Measurements from ENCODE around the gene TMUB1. TPM values are rescaled to one million over a fixed set of nuclear protein-coding genes. Genes with fewer than 3 reads are reported as not detected.

TMUB1 gene, protein sequence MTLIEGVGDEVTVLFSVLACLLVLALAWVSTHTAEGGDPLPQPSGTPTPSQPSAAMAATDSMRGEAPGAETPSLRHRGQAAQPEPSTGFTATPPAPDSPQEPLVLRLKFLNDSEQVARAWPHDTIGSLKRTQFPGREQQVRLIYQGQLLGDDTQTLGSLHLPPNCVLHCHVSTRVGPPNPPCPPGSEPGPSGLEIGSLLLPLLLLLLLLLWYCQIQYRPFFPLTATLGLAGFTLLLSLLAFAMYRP
- total RNA-seq, result 14.7 and 22.9 TPM in 2 replicates

DNA sequence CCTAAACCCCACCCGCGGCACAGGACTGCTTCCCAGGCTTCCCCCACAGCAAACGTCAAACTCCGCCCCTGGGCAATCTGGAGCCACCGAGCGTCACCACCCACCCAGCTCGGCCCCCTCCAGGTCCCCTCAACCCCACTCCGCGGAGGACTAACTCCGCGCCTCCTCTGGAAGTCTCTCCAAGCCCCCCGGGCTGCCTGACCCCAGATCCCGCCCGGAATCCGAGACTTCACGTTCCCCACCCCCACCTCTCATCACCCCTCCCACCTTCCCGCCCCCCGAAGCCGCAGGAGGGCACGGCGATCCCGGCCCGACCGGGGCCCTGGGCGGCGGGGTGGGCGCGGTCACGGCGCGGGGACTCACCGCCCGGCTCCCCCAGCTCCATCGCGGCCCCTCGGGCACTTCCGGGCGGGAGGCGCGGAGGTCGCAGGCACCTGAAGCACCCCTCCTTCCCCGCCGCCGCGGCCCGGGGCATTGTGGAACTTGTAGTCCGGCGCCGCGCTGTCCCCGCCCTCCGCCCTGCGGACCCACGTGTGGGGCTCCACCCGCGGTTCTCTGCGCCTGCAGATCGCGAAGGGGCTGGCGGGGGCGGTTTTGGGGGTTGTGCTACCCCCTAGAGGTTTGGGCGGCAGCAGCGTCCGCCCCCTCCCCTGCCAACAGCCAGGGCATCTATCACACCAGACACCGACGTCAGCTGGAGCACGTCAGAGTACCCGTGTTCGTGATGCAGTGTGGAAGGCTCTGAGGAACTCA lies at the start of gene TMUB1:
Gene TMUB1 (minus strand): TSS at position 423 of the 753 bp plus-strand sequence. CDS start 930 bp downstream, outside the sequence.

DNA sequence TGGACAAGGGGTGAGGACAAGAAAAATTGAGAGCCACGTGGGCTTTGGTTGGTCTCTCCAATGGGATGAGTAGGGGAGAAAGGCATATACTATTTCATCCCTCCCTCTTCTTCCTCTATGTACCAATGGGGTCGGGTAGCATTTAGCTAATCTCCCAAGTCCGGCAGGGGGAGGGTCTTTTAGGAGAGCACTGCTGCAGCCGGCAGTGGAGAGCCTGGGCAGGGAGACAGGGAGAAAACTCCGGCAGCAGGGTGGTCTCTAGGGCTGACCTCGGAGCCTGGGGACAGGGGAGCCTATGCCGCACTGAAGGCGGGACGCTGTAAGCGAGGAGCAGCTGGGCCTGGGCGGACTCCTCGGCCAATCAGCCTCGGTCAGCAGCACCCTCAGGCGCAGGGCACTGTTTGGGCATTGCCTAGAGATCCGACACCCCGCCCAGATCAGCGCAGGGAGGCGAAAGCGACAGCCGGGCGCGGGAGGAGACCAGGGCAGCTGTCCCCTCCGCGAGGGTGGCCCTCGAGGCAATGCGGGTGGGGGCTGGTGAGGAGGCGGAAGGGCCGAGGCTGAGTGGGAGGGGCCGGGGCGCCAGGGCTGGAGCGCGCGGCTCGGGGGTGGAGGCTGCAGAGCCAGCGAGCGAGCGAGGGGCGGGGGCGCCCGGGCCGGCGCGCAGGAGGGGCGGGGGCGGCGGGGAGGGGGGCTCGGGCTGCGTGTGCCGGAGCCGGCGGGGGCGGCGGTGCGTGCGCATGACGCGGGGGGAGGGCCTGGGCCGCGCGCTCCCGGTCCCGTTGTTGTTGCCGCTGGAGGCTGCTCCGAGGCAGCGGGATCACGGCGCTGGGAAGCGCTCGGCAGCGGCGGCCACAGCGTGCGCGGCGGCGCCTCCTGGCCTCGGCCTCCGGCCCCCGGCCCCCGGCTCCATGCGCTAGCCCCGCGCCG lies 2.7 kb upstream of the TMUB1 start, which contains the start of gene AGAP3:
Gene AGAP3 (plus strand): TSS at position 785 of the 930 bp plus-strand sequence. CDS start 267 bp downstream, outside the sequence.

DNA sequence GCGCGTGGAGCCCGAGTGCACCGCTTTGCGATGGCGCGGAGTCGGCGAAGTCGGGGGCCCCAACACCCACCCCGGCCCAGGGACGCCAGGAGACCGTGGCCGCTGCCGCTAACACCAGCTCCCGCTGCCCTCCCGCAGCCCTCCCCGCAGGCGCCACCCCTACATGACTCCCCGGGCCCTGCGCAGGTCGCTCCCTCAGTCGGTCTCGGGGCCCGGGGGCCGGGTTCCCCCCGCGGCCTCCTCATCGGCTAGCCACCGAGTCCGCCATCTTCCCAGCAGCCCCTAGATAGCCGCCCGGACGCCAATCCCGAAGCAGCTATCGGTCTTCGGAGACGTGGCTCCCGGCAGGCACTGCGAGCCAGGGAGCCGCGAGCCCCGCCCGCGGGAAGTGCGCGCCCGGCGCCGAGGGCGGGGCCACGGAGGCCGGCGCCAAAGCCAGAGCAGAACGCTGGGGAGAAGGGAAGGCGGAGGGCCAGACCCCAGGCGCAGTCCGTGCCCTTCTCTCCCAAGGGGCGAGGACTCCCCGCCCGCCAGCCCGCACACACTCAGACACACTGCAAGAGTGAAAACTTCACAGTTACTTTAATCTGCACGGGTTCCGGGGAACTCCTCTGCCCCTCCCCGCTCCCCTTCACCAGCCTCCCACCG lies 2.6 kb downstream of the TMUB1 start, which contains the start of gene FASTK:
Gene FASTK (minus strand): TSS at position 288 of the 648 bp plus-strand sequence. CDS start 43 bp downstream, at position 245.

DNA sequence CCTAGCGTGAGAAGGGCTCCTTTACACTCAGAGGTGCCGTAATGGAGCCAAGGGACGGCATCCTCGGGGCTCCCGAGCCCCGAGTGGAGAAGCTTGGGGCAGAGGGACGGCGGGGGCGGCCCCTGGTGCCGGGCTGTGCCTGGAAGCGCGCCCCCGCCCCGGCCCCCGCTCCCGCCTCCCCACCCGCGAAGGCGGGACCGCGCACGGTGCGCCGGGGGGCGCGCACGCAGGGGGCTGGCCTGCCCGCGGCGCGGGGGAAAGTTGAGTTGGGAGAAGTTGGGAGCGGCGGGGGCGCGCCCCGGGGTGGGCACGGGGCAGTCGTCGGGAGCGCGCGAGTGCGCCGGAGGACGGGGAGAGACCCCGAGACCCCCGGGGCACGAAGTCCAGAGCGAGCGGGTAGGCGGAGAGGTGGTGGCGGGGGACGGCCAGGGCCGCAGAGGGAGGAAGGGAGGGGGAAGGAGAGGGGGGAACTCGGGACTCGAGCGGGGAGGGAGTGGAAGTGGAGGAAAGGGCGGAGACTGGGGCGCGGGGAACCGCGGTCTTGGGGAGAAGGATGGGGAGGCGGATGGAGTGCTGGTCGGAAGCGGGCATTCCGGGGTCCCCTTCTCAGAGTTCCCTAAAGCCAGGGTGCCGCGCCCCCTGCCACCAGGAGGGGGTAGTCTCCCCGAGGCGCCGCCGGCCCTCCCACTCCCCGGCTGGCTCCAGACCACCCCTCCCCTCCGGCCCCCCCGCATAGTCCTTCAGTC lies 23.8 kb downstream of the TMUB1 start, which contains the start of gene SLC4A2:
Gene SLC4A2 (plus strand): TSS at position 223 of the 746 bp plus-strand sequence. CDS start 2,399 bp downstream, outside the sequence.

DNA sequence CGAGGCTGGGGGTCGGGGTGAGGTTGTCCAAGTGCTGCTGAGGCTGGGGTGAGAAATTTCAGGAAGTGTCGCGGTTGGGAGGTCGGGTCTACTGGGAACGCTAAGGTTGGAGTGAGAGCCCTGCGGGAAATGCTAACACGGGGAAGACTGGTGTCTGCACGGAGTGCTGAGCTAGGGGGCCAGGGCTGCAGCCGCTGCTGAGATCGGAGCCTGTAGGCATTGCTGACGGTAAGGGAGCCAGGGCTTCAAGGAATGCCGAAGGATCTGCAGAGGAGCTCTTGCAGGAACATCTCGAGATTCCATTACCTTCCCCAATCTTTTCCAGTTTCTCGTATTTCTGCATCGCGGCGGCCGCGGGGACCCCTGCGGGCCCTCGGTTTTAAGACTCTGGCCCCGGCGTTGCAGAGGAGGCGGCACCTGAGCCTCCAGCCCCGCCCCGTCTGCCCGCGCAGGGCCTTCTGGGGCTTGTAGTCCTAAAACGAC lies 25.7 kb downstream of the TMUB1 start, which contains the start of gene CDK5:
Gene CDK5 (minus strand): TSS at position 392 of the 483 bp plus-strand sequence. CDS start 49 bp downstream, at position 343.

DNA sequence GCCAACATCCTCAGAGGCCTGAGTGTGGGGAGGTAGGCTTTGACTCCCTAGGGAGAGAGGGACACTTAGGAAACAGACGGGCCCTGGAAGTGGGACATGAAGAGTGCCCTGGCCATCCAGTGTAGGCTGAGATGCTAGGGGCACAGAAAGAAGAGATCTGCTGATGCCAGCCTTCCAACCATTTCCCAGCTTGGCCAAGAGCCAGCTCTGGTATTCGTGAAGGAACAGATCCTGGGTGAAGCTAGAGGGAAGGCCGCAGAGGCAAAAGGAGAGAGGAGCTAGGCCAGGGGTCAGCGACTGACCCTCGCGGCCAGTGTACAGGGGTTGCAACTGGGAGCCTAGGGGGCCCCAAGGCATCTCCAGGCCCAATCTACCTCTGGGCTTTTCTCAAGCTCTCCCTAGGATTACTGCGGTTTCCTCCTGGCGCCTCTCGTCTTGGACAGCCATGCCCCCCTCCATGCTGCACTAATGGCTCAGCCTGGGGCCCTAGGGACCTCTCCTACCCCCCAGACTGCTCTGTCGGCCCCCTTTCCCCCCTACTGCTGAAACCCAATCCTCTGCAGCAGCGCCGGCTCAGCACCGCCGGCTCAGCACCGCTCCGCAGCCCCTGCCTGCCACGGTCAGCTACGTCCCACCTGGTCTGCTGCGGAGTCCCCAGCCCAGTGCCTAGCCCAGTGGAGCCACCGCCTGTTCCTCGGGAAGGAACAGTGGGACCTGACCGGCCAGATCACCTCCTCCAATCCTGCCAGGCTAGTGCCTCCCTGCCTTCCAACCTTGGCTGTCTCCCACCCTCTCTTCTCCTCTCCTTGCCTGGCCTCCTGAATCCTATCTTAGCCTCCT lies 35.1 kb downstream of the TMUB1 start, which contains the start of gene ASIC3:
Gene ASIC3 (plus strand): TSS at position 556 of the 840 bp plus-strand sequence. CDS start 355 bp downstream, outside the sequence.

Other genes starting within 250 kb of the TMUB1 start
- 0.34 TPM in 1 of 2 replicates, not detected in the other for gene AOC1, start 231.0 kb downstream of the TMUB1 start, total RNA-seq
- under 0.01 and 0.14 TPM in 2 replicates for gene KCNH2, start 105.2 kb downstream of the TMUB1 start, total RNA-seq
- gene NOS3, start 92.5 kb downstream of the TMUB1 start, total RNA-seq, result 0.14 and 0.34 TPM in 2 replicates
- gene ATG9B, start 59.0 kb downstream of the TMUB1 start, total RNA-seq, result 1.00 and 1.7 TPM in 2 replicates
- gene ABCB8, start 55.0 kb downstream of the TMUB1 start, total RNA-seq, result 19.5 and 24.8 TPM in 2 replicates
- gene ASIC3, start 35.0 kb downstream of the TMUB1 start, total RNA-seq, result 0.28 and 0.34 TPM in 2 replicates
- gene CDK5, start 25.6 kb downstream of the TMUB1 start, total RNA-seq, result 8.9 and 17.7 TPM in 2 replicates
- 46.8 and 80.0 TPM in 2 replicates for gene SLC4A2, start 23.9 kb downstream of the TMUB1 start, total RNA-seq
- 50.6 and 58.6 TPM in 2 replicates for gene FASTK, start 2.7 kb downstream of the TMUB1 start, total RNA-seq
- 57.8 and 138 TPM in 2 replicates for gene AGAP3, start 3.0 kb upstream of the TMUB1 start, total RNA-seq
- gene GBX1, start 84.2 kb upstream of the TMUB1 start, total RNA-seq, result not detected in 2 replicates
- gene ASB10, start 103.8 kb upstream of the TMUB1 start, total RNA-seq, result not detected in 2 replicates
- gene H2BK1, start 127.0 kb upstream of the TMUB1 start, total RNA-seq, result not detected in 2 replicates
- gene ABCF2, start 143.7 kb upstream of the TMUB1 start, total RNA-seq, result 64.9 and 83.0 TPM in 2 replicates
- gene CHPF2, start 149.0 kb upstream of the TMUB1 start, total RNA-seq, result 26.0 and 48.8 TPM in 2 replicates
- 1.4 and 5.6 TPM in 2 replicates for gene SMARCD3, start 165.2 kb upstream of the TMUB1 start, total RNA-seq

Data from nasal cavity respiratory epithelium epithelial cell of viscerocranial mucosa (primary cell).